HG03558 (cell line): ENCODE data around the gene CST8.
"Not testable (repeated sequence)": the region's sequence is repeated elsewhere in the genome, so short reads cannot be mapped to it uniquely, and the experiment has no call there.

Experiments used
- ATAC-seq: cut with Tn5 transposase; IDR thresholded peaks from one replicate; pipeline ENCODE4 v1.9.1; 2021; ENCODE audit warnings: moderate number of reproducible peaks; ENCODE audit not compliant: unreplicated experiment; ENCODE audit errors: extremely low read depth

The CST8 gene

GRCh38 chr20:23473293-23473692 is 17.6 kb upstream of the CST8 start:
- not testable (repeated sequence) for ATAC-seq

- ATAC-seq: no peak
Measured at GRCh38 chr20:23475395-23475794, 15.5 kb upstream of the CST8 start.

GRCh38 chr20:23476015-23476754 is 14.7 kb upstream of the CST8 start:
- ATAC-seq: no peak

GRCh38 chr20:23477223-23477622 is 13.7 kb upstream of the CST8 start:
- ATAC-seq: no peak

GRCh38 chr20:23479043-23479442 is 11.9 kb upstream of the CST8 start:
- no peak for ATAC-seq

- no peak for ATAC-seq
Measured at GRCh38 chr20:23482138-23482537, 8.8 kb upstream of the CST8 start.

- no peak for ATAC-seq
Measured at GRCh38 chr20:23484081-23484480, 6.8 kb upstream of the CST8 start.

GRCh38 chr20:23488470-23488869 is 2.4 kb upstream of the CST8 start:
- no peak for ATAC-seq

GRCh38 chr20:23488996-23489395 is 1.9 kb upstream of the CST8 start:
- ATAC-seq: no peak

- no peak for ATAC-seq
Measured at GRCh38 chr20:23492292-23492691, 1.4 kb downstream of the CST8 start.

- no peak for ATAC-seq
Measured at GRCh38 chr20:23493172-23493772, 2.4 kb downstream of the CST8 start.

GRCh38 chr20:23497536-23497935 is 6.6 kb downstream of the CST8 start:
- ATAC-seq: no peak

- no peak for ATAC-seq
Measured at GRCh38 chr20:23501926-23502325, 11.0 kb downstream of the CST8 start.

GRCh38 chr20:23503649-23504048 is 12.7 kb downstream of the CST8 start:
- ATAC-seq: no peak

- ATAC-seq: no peak
Measured at GRCh38 chr20:23507346-23507745, 16.4 kb downstream of the CST8 start.

GRCh38 chr20:23508449-23509229 is 17.7 kb downstream of the CST8 start:
- ATAC-seq: no peak

- no peak for ATAC-seq
Measured at GRCh38 chr20:23509247-23509913, 18.5 kb downstream of the CST8 start.

- ATAC-seq: no peak
Measured at GRCh38 chr20:23510000-23510590, 19.2 kb downstream of the CST8 start.

GRCh38 chr20:23513164-23513563 is 22.2 kb downstream of the CST8 start:
- peak; percentile 40 for ATAC-seq

- no peak for ATAC-seq
Measured at GRCh38 chr20:23514848-23515247, 23.9 kb downstream of the CST8 start.
